NCI-H2171 treated with DMSO at 0.1 percent for 48 hours (cell line): ENCODE results near the gene ACOT12.
"Not testable (repeated sequence)": the region's sequence is repeated elsewhere in the genome, so short reads cannot be mapped to it uniquely, and the experiment has no call there.

Experiments used
- DNase-seq: peaks from one replicate; lab custom pipeline; 2025; lab: John Stamatoyannopoulos, UW

The ACOT12 gene

DNA sequence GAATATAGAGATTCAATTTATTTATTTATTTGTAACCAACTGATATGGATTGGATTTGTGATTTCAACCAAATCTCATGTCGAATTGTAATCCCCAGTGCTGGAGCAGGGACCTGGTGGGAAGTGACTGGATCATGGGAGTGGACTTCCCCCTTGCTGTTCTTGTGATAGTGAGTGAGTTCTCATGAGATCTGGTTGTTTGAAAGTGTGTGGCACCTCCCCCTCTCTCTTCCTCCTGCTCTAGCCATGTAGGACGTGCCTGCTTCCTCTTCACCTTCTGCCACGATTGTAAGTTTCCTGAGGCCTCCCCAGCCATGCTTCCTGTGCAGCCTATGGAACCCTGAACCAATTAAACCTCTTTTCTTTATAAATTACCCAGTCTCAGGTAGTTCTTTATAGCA is 55.7 kb downstream of the ACOT12 start:
- not testable (repeated sequence) for DNase-seq

- DNase-seq = no peak
These were observed 56.1 kb downstream of the ACOT12 start for GRCh38 chr5:81337803-81338202.

DNA sequence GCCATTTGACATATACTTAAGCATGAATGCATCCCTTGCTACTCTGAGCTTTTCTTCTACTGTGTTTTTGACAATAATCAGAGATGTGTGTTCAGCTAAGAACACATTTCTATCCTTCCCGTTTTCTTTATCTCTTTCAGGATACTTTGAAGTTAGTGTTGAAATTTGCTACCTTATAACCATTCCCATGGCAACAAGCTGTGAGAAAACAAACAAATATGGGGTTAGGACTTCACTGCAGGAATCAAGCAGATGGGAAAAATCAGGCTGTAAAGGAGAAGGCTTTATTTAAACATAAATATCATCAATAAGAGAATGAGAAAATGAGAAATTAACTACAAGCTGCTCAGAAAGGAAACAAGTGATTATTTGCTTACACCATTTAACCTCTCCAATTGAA is 57.4 kb downstream of the ACOT12 start:
- no peak for DNase-seq

DNA sequence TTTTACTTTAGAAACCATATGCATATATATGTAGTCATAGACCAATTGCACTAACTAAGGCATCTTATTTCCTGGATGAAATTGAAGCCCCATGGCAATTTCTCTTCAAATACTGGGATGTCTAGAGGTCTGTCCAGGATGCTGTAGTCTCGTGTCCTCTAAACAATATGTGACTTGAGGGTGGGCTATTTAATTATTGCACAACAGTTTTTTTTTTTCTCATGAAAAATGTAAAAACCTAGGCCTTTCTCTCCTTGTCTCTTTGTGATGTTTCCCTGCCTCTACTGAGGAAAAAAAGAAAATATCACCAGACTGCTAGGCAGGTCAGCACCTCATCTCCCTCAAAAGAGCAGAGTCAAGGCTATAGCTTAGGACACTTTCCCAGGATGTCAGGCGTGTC is 58.0 kb downstream of the ACOT12 start:
- DNase-seq = no peak

DNA sequence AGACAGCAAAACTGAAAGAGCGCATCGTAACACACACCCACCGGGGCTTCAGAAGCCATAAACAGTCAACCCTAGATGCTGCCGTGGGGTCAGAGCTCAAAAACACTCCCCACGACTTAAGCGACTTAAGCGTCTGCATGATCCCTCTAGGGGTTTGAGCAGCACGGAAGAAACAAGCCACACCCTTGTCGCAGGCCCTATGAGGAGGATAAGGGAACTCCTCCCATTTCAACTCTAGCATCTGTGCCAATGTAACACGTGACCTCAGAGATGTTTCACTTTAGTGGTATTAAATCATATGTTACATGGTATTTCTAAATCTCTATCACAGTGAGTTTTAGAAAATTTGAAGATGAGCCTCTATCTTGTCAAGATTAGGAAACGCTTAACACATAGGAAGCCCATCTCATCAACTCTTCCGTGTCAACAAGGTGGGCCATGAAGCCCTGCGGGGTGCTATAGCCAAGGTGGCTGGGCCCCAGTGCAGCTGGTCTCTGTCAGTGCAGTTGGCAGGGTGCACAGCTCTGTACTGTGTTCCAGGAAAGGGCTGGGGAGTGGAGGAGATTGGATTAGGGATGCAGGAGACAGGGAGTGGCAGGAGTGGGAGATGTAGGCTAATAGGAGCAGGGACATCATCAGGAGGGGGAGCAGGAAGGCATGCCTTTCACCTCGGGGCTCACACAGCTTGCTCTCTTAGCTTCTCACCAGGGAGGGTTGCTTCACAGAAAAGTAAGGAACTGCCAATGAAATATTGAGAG is 59.5 kb downstream of the ACOT12 start:
- peak; percentile 4 for DNase-seq

GRCh38 chr5:81326554-81326953 is 67.4 kb downstream of the ACOT12 start:
- no peak for DNase-seq

- no peak for DNase-seq
These were observed 76.4 kb downstream of the ACOT12 start for GRCh38 chr5:81317536-81317935.

- no peak for DNase-seq
These were observed 77.4 kb downstream of the ACOT12 start for GRCh38 chr5:81316571-81316970.

GRCh38 chr5:81315830-81316229 is 78.1 kb downstream of the ACOT12 start:
- no peak for DNase-seq

GRCh38 chr5:81315336-81315735 is 78.6 kb downstream of the ACOT12 start:
- DNase-seq = no peak

DNA sequence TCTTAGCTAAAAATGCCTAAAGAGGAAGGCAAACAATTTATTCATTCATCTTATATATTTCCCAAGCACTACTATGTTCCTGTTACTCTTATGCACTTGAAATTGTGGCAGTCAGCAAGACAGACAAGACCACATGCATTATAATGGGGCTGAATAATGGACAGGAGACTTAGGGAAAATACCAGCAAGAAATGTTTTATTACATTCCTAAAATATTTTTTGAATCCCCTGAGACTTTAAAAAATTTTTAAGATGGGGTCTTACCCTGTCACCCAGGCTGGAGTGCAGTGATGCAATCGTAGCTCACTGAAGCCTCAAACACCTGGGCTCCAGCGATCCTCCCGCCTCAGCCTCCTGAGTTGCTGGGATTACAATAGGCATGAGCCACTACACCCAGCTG is 79.4 kb downstream of the ACOT12 start:
- DNase-seq = no peak

DNA sequence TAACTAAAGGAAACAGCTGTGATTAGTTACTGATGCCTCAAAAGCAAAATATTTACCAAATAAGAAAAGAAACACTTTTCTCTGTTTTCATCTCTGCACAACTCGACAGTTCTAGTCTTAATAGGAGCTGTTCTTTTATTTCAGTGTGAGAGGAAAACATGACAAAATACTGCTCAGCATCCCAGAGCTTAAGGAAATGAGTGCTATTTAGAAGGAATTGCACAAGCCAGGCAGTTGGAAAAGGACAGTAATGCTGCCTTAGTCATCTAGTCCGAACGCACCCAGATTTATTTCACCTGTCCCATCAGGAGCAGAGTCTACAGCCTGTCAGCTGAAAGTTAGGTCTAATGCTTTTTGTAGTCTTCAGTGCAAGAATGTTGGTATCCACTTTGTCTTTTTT is 80.2 kb downstream of the ACOT12 start:
- no peak for DNase-seq

GRCh38 chr5:81313278-81313677 is 80.7 kb downstream of the ACOT12 start:
- no peak for DNase-seq

GRCh38 chr5:81310402-81311063 is 83.4 kb downstream of the ACOT12 start:
- no peak for DNase-seq

GRCh38 chr5:81308836-81309235 is 85.1 kb downstream of the ACOT12 start:
- no peak for DNase-seq

GRCh38 chr5:81305785-81306184 is 88.1 kb downstream of the ACOT12 start:
- no peak for DNase-seq

GRCh38 chr5:81303563-81303962 is 90.4 kb downstream of the ACOT12 start:
- no peak for DNase-seq

GRCh38 chr5:81302596-81302995 is 91.3 kb downstream of the ACOT12 start:
- no peak for DNase-seq

- peak; percentile 85 for DNase-seq
These were observed 92.5 kb downstream of the ACOT12 start, which contains the start of gene ZCCHC9 for GRCh38 chr5:81301271-81302015. Gene ZCCHC9 (plus strand): TSS chr5:81301587. CDS start chr5:81304758, 3,171 bp downstream.

GRCh38 chr5:81300921-81301270 is 93.0 kb downstream of the ACOT12 start:
- no peak for DNase-seq

- no peak for DNase-seq
These were observed 96.4 kb downstream of the ACOT12 start for GRCh38 chr5:81297531-81297930.

DNA sequence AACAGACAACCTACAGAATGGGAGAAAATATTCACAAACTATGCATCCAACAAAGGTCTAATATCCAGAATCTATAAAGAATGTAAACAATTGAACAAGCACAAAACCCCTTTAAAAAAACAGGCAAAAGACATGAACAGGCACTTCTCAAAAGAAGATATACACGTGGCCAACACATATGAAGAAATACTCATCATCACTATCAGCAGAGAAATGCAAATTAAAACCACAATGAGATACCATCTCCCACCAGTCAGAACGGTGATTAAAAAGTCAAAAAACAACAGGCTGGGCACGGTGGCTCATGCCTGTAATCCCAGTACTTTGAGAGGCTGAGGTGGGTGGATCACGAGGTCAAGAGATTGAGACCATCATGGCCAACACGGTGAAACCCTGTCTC is 99.9 kb downstream of the ACOT12 start:
- DNase-seq = not testable (repeated sequence)

DNA sequence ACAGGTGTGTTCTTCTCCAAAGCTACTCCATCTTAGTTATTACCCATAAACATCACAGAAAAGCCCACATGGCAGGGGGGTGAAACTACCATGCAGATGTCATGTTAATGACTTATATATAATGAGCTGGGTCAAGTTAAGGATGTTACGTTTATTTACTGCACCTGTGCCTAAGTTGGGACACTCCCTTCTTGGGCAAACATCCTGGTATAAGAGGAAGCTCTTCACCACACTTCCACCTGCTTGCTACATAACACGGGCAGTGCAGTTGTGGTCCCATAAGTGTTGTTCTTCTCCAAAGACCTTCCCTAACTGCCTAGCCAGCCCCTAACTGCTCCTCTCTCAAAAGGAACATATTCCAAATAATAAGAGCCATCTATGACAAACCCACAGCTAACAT is 101.8 kb downstream of the ACOT12 start:
- no peak for DNase-seq
